Mucosa of descending colon (tissue), 3 donors: Measurements from ENCODE around the gene ZNF655. TPM values are rescaled to one million over a fixed set of nuclear protein-coding genes. Genes with fewer than 3 reads are reported as not detected.

Source experiments
- ATAC-seq: fragments of 200-7000 bp; cut with Tn5 transposase; one replicate; pipeline ENCODE4 v1.9.1; 2020; ENCODE audit warnings: mild to moderate bottlenecking, moderate library complexity
- DNase-seq, 3 donors: peaks; one replicate each; pipeline ENCODE4 v3.0.0-alpha.2; 2020
- H3K36me3 ChIP-seq: fragments of 200-600 bp; one replicate; pipeline ENCODE4 v1.8.0; 2021; ENCODE audit warnings: low read depth, mild to moderate bottlenecking
- H3K4me1 ChIP-seq: fragments of 200-600 bp; one replicate; pipeline ENCODE4 v1.8.0; 2021; ENCODE audit warnings: low read depth, mild to moderate bottlenecking
- H3K4me3 ChIP-seq: fragments of 200-600 bp; one replicate; pipeline ENCODE4 v1.8.0; 2021; ENCODE audit warnings: mild to moderate bottlenecking
- H3K9me3 ChIP-seq: fragments of 200-600 bp; one replicate; pipeline ENCODE4 v1.8.0; 2021; ENCODE audit warnings: mild to moderate bottlenecking
- CTCF ChIP-seq: fragments of 200-600 bp; IDR thresholded peaks from one replicate; pipeline ENCODE4 v1.8.0; 2022; ENCODE audit warnings: antibody characterized with exemption, mild to moderate bottlenecking
- intact Hi-C, 2 donors: fragments of 100-400 bp; cut with DNase I in 1 of 2; cut with micrococcal nuclease in 1 of 2; formaldehyde crosslinking; loops; one replicate each; pipeline versions ENCODE4 v1.11.0 to v1.11.1; 2022; cut with DNase I, micrococcal nuclease
- total RNA-seq, 3 donors: library from RNA; stranded (reverse); fragmentation: NEBNext Ultra II Directional in 2 of 3; extraction: Animal tissue kit (Norgen Biotek cat#: 25700) in 2 of 3; gene quantifications; one replicate each; pipeline versions ENCODE4 v1.2.1 to v1.2.4, GENCODE V29; 2021 to 2023
- donor health status: DM: no; HTN: no; CAD: no; lungs with moderate emphysema.
- donor health status: DM: no; HTN: no; CAD: no.
- donor health status: DM: no; HTN: yes; CAD: no.

The ZNF655 gene
- total RNA-seq, 3 donors from 2014 or later: 64.4 to 99.0 (median 84.0) TPM

GRCh38 chr7:99594948-99595745 lies 36.7 kb downstream of the ZNF655 start:
- Histone ChIP-seq H3K4me1 (no peaks in the 10 kb centered on the region), H3K4me3 (no peak overlapping the region), H3K36me3 (no peaks in the 10 kb centered on the region), H3K9me3 (no peaks in the 10 kb centered on the region)
- TF ChIP-seq CTCF: no peak
- intact Hi-C loops: no loop called here
- DNase-seq (no peak), ATAC-seq (no peak)

- DNase-seq: no peak
- no peak overlapping the region for H3K4me3 ChIP-seq
- TF ChIP-seq CTCF: no peak
- no peak for ATAC-seq
- no peaks in the 10 kb centered on the region for H3K9me3 ChIP-seq
- H3K4me1 ChIP-seq: no peaks in the 10 kb centered on the region
- intact Hi-C loops: no loop called here
- H3K36me3 ChIP-seq: no peaks in the 10 kb centered on the region
These were observed 38.0 kb downstream of the ZNF655 start for GRCh38 chr7:99596408-99596955.

GRCh38 chr7:99597762-99598501 lies 39.5 kb downstream of the ZNF655 start, which contains the start of gene TMEM225B:
Gene TMEM225B (plus strand): TSS chr7:99598267. CDS start chr7:99604389, 6,122 bp downstream.
- H3K4me3 ChIP-seq: no peak within 1 kb of the TSS
- no peaks in the 10 kb centered on the region for H3K4me1 ChIP-seq
- no peaks in the 10 kb centered on the region for H3K36me3 ChIP-seq
- H3K9me3 ChIP-seq: no peaks in the 10 kb centered on the region
- no peak for ATAC-seq
- intact Hi-C loops: no loop called here
- no peak for DNase-seq
- TF ChIP-seq CTCF: no peak

- intact Hi-C loops: no loop called here
- no peak for TF ChIP-seq CTCF
- ATAC-seq (no peak), DNase-seq (no peak)
- Histone ChIP-seq H3K4me3 (no peak overlapping the region), H3K4me1 (no peaks in the 10 kb centered on the region), H3K36me3 (no peaks in the 10 kb centered on the region), H3K9me3 (no peaks in the 10 kb centered on the region)
These were observed 41.4 kb downstream of the ZNF655 start for GRCh38 chr7:99599836-99600235.

- Histone ChIP-seq H3K36me3 (no peaks in the 10 kb centered on the region), H3K4me3 (no peak overlapping the region), H3K4me1 (no peaks in the 10 kb centered on the region), H3K9me3 (no peaks in the 10 kb centered on the region)
- TF ChIP-seq CTCF: no peak
- no peak for ATAC-seq
- DNase-seq: no peak
- intact Hi-C loops: no loop called here
These were observed 43.3 kb downstream of the ZNF655 start for GRCh38 chr7:99601656-99602310.
